Keratinocyte (primary cell): ENCODE results near the gene IFI30. TPM values are rescaled to one million over a fixed set of nuclear protein-coding genes. Genes with fewer than 3 reads are reported as not detected.

Experiments used
- DNase-seq: peaks from one replicate; pipeline ENCODE4 v3.0.0-alpha.2; 2011; ENCODE audit warnings: low read depth, missing footprints, low spot score
- FAIRE-seq: peaks from 2 replicates; lab custom pipeline; 2011; peaks lifted over from hg19 to GRCh38; lab: Jason Lieb, UNC
- H2AFZ ChIP-seq: 2 replicates; pipeline ENCODE4 v1.6.0; 2012; ENCODE audit warnings: low read length, control low read depth, inconsistent platforms; ENCODE audit not compliant: control insufficient read depth
- H3K27ac ChIP-seq: 2 replicates; pipeline ENCODE4 v1.5.1; 2011; ENCODE audit warnings: low read length; ENCODE audit not compliant: control insufficient read depth, insufficient read depth
- H3K27me3 ChIP-seq: 3 replicates; pipeline ENCODE4 v1.6.0; 2011; ENCODE audit warnings: low read length; ENCODE audit not compliant: control insufficient read depth, insufficient read depth; ENCODE audit errors: extremely low read depth
- H3K36me3 ChIP-seq, 2 experiments: 2 replicates in 1 of 2; 3 replicates in 1 of 2; pipeline ENCODE4 v1.5.1; 2011; ENCODE audit warnings: low read length in 2 of 2, mild to moderate bottlenecking in 1 of 2; ENCODE audit not compliant: control insufficient read depth in 2 of 2, insufficient read depth in 2 of 2; ENCODE audit errors: extremely low read depth in 1 of 2
- H3K4me1 ChIP-seq: 3 replicates; pipeline ENCODE4 v1.5.1; 2011; ENCODE audit warnings: low read length; ENCODE audit not compliant: control insufficient read depth, insufficient read depth; ENCODE audit errors: extremely low read depth
- H3K4me2 ChIP-seq: 3 replicates; pipeline ENCODE4 v1.6.0; 2011; ENCODE audit warnings: low read depth, low read length; ENCODE audit not compliant: control insufficient read depth, insufficient read depth; ENCODE audit errors: extremely low read depth
- H3K4me3 ChIP-seq, 3 experiments: fragments of 200-600 bp in 1 of 3; sonication (generic) in 1 of 3; 2 replicates in 2 of 3; 3 replicates in 1 of 3; pipeline ENCODE4 v1.5.1; 2011 to 2016; ENCODE audit warnings: low read length in 3 of 3, mild to moderate bottlenecking in 3 of 3, control low read depth in 2 of 3, inconsistent platforms in 1 of 3, low read depth in 1 of 3, mixed read lengths in 1 of 3, mixed run types in 1 of 3, moderate library complexity in 1 of 3; ENCODE audit not compliant: control insufficient read depth in 2 of 3, insufficient read depth in 2 of 3; ENCODE audit errors: extremely low read depth in 1 of 3
- H3K79me2 ChIP-seq: 2 replicates; pipeline ENCODE4 v1.6.0; 2012; ENCODE audit warnings: low read length; ENCODE audit not compliant: control insufficient read depth, insufficient read depth
- H3K9ac ChIP-seq: 3 replicates; pipeline ENCODE4 v1.6.0; 2011; ENCODE audit warnings: low read length; ENCODE audit not compliant: control insufficient read depth, insufficient read depth; ENCODE audit errors: extremely low read depth
- H3K9me1 ChIP-seq: 3 replicates; pipeline ENCODE4 v1.6.0; 2011; ENCODE audit warnings: low read length; ENCODE audit not compliant: control insufficient read depth, insufficient read depth; ENCODE audit errors: extremely low read depth
- H3K9me3 ChIP-seq: 2 replicates; pipeline ENCODE4 v1.5.1; 2012; ENCODE audit warnings: low read depth, low read length; ENCODE audit not compliant: control insufficient read depth
- H4K20me1 ChIP-seq: 3 replicates; pipeline ENCODE4 v1.6.0; 2011; ENCODE audit warnings: low read length; ENCODE audit not compliant: control insufficient read depth, insufficient read depth; ENCODE audit errors: extremely low read depth
- EZH2 ChIP-seq: IDR thresholded peaks from one replicate; pipeline ENCODE4 v1.6.1; 2012; ENCODE audit warnings: inconsistent platforms, mild to moderate bottlenecking, low read length, moderate library complexity
- dilution Hi-C: fragments of 300-500 bp; cut with MboI; formaldehyde crosslinking; loops from one replicate; pipeline ENCODE4 v1.7.0; 2020; ENCODE audit warnings: low sequenced_read_pairs; ENCODE audit not compliant: extremely low pct_ligation_motif_present
- polyA plus RNA-seq, 5 experiments: library from polyadenylated mRNA; depleted of rRNA in 3 of 5; stranded (reverse) in 3 of 5; stranded (forward) in 1 of 5; unstranded in 1 of 5; fragments of >200 nt; gene quantifications; 1 replicate in 1 of 5; 2 replicates in 3 of 5; 3 replicates in 1 of 5; pipeline versions ENCODE4 v1.2.1 to v1.2.3, GENCODE V29; 2011 to 2012; ENCODE audit warnings: missing spikeins in 2 of 5, low read depth in 1 of 5, low replicate concordance in 1 of 5
- TF ChIP-seq, protein P1 (sequence below), 3 experiments: IDR thresholded peaks in 1 of 3; conservative IDR thresholded peaks in 1 of 3; optimal IDR thresholded peaks in 1 of 3; 2 replicates in 2 of 3; 3 replicates in 1 of 3; pipeline versions ENCODE3 to v1.5.1; 2011; ENCODE audit warnings: low read length in 3 of 3, mild to moderate bottlenecking in 3 of 3, moderate library complexity in 2 of 3, control low read depth in 1 of 3, inconsistent platforms in 1 of 3; ENCODE audit not compliant: insufficient read depth in 2 of 3; ENCODE audit errors: extremely low read depth in 1 of 3

Gene IFI30
- polyA plus RNA-seq, 1 donor (not counting 4 experiments of a cell fraction or from before 2014, with no cell fraction given) = 31.3 TPM

DNA sequence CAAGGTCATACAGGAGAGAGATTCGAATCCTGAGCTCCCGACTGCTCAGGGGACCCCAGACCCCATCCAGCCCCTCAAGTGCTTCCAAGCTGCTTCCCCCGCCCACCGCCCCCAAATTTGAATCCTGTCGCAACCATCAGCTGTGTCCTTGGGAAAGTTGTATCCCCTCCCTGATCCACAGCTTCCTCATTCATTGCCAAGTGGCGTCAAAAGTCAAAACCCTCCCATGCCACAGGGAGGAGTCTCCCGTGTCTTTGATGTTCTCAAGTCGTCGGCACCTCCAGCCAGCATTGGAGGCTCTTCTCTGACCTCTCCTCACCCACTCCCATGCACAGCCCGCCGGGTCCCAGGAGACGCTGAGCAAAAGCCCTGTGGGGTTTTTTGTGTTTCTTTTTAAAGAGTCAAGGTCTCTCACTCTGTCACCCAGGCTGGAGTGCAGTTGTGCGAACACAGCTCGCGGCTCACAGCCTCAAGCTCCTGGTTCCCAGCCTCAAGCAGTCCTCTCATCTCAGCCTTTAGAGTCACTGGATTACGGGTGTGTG, 2.8 kb upstream of the IFI30 start:
- no peak overlapping the region for H3K4me3 ChIP-seq
- H3K79me2 ChIP-seq = no peaks in the 10 kb centered on the region
- H3K9ac ChIP-seq = no peak overlapping the region
- H3K36me3 ChIP-seq = peaks cover 20 to 27% of the 10 kb centered on the region in 2 experiments
- H3K4me2 ChIP-seq = no peak overlapping the region
- dilution Hi-C loops = no loop called here
- FAIRE-seq (no peak), DNase-seq (no peak)
- TF ChIP-seq, protein P1, sequence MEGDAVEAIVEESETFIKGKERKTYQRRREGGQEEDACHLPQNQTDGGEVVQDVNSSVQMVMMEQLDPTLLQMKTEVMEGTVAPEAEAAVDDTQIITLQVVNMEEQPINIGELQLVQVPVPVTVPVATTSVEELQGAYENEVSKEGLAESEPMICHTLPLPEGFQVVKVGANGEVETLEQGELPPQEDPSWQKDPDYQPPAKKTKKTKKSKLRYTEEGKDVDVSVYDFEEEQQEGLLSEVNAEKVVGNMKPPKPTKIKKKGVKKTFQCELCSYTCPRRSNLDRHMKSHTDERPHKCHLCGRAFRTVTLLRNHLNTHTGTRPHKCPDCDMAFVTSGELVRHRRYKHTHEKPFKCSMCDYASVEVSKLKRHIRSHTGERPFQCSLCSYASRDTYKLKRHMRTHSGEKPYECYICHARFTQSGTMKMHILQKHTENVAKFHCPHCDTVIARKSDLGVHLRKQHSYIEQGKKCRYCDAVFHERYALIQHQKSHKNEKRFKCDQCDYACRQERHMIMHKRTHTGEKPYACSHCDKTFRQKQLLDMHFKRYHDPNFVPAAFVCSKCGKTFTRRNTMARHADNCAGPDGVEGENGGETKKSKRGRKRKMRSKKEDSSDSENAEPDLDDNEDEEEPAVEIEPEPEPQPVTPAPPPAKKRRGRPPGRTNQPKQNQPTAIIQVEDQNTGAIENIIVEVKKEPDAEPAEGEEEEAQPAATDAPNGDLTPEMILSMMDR (optimal IDR thresholded peaks at IDR 0.05 in 1 of 3, IDR thresholded peaks at IDR 0.05 in 1 of 3, conservative IDR thresholded peaks at IDR 0.05 in 1 of 3; ENCODE audit: extremely low read depth in 1 of 3, insufficient read depth in 2 of 3, low read length in 3 of 3) = no peak
- no peak for TF ChIP-seq EZH2
- H4K20me1 ChIP-seq = peaks cover 4% of the 10 kb centered on the region
- H3K27ac ChIP-seq = no peak overlapping the region
- H2AFZ ChIP-seq = no peak overlapping the region
- no peaks in the 10 kb centered on the region for H3K9me3 ChIP-seq
- no peaks in the 10 kb centered on the region for H3K9me1 ChIP-seq
- H3K27me3 ChIP-seq = no peaks in the 10 kb centered on the region
- H3K4me1 ChIP-seq = peaks cover 9% of the 10 kb centered on the region

DNA sequence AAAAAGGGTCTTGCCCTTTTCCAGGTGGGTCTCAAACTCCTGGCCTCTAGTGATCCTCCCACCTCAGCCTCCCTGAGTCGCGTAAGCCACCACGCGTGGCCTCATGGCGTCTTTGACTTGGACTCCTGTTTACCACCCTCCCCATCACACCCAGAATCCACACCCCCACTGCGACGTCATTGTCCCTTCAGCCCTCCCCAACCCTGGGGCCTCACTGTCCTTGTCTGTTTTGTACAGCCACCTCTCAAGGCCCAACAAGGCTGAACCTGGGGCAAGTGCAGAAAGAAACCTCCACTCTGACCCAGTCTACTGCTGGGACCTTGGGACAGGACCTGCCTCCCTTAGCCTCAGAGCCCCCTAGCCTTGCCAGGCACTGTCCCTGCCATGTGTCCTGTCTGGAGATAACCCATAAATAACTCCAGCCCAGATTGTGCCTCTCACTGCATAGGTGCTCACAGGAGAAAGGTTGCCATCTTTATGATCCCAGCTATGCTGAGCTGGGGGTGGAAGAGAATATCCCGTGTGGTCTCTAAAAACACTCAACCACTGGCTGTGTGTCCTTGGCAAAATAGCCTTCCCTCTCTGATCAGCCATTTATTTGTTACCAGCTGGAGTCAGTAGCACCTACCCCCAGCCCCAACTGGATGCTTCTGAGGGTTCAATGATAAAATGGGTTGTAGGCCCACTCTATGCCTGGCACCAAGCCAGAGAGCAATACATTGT, 1.8 kb upstream of the IFI30 start:
- Histone ChIP-seq H4K20me1 (peaks cover 4% of the 10 kb centered on the region), H3K9me1 (no peaks in the 10 kb centered on the region), H3K4me2 (no peak overlapping the region), H3K27ac (no peak overlapping the region), H3K79me2 (no peaks in the 10 kb centered on the region), H2AFZ (no peak overlapping the region), H3K4me3 (no peak overlapping the region), H3K4me1 (peaks cover 9% of the 10 kb centered on the region), H3K9ac (no peak overlapping the region), H3K27me3 (no peaks in the 10 kb centered on the region), H3K36me3 (peaks cover 16 to 25% of the 10 kb centered on the region in 2 experiments), H3K9me3 (no peaks in the 10 kb centered on the region)
- FAIRE-seq (no peak), DNase-seq (no peak)
- TF ChIP-seq, protein P1 (optimal IDR thresholded peaks at IDR 0.05 in 1 of 3, IDR thresholded peaks at IDR 0.05 in 1 of 3, conservative IDR thresholded peaks at IDR 0.05 in 1 of 3; ENCODE audit: extremely low read depth in 1 of 3, insufficient read depth in 2 of 3, low read length in 3 of 3) = no peak
- no peak for TF ChIP-seq EZH2
- dilution Hi-C loops = no loop called here
